HS-27A (cell line): ENCODE results near the gene ANKRD13A.
A peak's percentile ranks its signal among the peaks of the same experiment; 100 is the strongest.
"Not testable (repeated sequence)": the region's sequence is repeated elsewhere in the genome, so short reads cannot be mapped to it uniquely, and the experiment has no call there.

Source experiments
- DNase-seq: peaks from one replicate; pipeline ENCODE4 v3.0.0-alpha.2; 2012; ENCODE audit warnings: low read depth, missing footprints

Gene ANKRD13A

DNA sequence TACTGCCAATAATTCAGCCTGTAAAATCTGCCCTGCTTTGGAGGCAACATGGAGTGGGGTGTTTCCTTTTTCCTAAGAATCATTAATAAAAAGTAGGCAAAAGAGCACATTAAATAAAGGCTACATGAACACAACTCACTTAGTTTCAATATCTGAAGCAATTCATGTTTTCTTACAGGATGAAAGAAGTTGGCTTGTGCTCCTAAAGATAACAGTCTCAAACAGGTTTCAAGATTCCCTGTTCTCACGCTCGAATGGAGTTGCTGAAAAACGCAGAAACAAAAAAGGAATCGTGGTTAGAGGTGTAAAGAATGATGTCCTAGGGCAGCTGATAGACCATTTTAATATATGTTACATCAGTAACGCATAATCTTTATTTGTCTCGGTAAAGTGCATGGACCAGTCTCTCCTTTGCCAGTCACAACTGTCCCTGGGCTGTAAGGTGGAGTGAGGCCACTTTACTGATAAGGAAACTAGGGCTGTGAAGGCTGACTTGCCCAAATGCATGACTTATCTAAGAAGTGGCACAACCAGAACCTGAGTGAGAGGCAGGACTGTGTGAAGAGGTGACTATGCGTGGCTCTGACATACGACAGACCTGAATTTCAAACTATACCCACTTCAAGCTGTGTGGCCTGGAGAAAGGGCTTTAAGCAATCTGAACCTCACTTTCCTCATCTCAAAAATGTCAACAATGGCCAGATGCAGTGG is 15.6 kb upstream of the ANKRD13A start:
- no peak for DNase-seq

DNA sequence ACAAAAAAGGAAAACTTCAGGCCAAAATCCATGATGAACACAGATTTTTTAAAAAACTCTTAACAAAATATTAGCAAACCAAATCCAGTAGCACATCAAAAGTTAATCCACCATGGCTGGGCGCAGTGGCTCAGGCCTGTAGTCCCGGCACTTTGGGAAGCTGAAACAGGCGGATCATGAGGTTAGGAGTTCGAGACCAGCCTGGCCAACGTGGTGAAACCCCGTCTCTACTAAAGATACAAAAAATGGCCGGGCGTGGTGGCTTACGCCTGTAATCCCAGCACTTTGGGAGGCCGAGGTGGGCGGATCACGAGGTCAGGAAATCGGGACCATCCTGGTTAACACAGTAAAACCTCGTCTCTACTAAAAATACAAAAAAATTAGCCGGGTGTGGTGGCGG is 13.0 kb upstream of the ANKRD13A start:
- not testable (repeated sequence) for DNase-seq

DNA sequence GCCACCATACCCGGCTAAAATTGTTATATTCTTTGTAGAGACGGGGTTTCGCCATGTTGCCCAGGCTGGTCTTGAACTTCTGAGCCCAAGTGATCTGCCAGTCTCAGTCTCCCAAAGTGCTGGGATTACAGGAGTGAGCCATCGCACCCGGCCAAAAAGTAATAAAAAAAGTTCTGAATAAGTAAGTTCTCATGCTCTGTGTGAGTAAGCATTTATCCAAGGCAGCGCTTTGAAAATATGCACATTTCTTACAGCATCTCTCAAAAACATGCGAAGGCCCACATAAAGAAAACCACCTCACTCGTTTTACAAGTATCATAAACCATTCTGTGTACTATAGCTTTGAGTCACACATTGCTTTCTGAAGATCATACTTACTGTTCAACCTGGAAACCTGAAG is 11.6 kb upstream of the ANKRD13A start:
- DNase-seq, result no peak

DNA sequence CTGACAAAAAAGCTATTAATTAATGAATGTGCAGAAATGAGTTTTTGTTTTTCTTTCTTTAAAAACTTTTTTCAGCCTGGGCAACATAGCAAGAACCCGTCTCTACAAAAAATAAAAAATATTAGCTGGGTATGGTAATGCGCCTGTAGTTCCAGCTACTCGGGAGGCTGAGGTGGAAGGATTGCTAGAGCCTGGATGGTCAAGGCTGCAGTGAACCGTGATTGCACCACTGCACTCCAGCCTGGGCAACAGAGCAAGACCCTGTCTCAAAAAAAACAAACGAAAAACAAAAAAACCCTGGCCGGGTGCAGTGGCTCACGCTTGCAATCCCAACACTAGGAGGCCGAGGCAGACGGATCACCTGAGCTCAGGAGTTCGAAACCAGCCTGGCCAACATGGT is 11.0 kb upstream of the ANKRD13A start:
- no peak for DNase-seq

DNA sequence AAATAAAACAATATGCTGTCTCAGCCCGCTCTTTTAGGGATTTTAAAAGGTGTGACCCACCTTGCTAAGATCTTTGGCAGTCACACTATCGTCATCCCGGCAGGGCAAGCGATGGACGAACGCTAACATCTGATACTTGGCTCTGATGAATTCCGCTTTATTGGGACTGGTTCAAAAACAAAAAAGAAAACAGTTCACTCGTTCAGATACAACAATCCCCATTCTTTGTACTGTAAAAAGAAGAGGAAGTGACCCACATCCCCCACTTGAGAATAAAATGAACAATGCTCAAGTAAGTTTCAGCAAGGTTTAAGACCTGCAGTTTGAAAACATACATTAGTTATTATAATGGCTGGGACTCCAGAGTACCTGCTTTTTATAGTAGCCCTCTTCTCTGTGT is 10.3 kb upstream of the ANKRD13A start:
- DNase-seq, result no peak

DNA sequence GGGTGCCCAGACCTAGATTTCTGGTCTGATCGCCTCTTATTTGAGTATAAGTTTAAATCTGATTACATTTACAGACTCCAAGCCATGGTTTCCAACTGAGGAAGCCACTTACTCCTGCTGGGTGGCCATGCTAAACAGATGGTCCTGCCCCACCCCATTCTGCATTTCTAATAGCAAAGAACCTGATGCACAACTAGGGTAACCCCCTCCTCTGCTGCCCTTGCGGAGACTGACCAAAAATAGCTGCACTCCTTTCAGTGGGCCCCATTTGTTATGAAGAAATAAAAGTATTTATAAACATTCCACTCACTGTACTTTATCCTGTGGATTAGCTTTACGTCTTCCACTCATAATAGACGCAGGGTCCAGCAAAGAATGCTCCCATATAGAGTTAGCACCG is 9.8 kb upstream of the ANKRD13A start:
- no peak for DNase-seq

DNA sequence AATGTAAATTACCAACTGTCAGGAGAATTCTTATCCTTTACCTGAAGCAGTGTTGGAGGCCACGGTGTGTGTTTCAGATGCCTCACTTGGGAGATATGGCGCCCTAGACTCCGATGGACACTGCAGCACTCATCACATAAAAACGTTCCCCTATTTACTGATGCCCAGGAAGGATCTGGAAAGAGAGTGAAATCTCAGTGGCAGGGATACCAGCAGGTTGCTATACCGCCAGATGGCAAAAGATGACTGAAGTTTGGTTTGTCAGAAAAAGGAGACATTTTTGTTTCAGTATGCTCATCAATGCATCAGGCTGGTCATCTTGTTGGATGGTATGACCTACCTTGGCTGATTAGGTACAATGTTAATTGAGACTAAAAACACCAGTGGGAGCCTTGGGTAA is 7.6 kb upstream of the ANKRD13A start:
- no peak for DNase-seq

DNA sequence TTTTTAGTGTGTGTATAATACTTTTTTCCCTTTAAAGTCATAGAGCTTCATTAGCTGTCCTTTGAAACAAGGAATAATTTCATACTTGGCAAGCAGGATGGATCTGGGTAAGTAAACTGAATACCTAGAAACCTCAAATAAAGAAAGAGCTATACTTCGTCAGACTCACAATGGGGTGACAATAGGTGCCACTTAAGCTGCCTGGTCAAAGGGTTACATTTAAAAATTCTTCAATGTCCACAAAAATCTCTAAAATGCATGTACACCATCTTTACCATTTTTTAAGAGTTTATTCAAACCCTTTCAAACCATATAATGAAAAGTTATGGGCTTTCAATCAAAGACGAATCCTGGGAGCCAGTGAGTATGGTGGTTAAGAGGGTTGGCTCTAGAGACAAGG is 6.1 kb upstream of the ANKRD13A start:
- DNase-seq, result no peak

DNA sequence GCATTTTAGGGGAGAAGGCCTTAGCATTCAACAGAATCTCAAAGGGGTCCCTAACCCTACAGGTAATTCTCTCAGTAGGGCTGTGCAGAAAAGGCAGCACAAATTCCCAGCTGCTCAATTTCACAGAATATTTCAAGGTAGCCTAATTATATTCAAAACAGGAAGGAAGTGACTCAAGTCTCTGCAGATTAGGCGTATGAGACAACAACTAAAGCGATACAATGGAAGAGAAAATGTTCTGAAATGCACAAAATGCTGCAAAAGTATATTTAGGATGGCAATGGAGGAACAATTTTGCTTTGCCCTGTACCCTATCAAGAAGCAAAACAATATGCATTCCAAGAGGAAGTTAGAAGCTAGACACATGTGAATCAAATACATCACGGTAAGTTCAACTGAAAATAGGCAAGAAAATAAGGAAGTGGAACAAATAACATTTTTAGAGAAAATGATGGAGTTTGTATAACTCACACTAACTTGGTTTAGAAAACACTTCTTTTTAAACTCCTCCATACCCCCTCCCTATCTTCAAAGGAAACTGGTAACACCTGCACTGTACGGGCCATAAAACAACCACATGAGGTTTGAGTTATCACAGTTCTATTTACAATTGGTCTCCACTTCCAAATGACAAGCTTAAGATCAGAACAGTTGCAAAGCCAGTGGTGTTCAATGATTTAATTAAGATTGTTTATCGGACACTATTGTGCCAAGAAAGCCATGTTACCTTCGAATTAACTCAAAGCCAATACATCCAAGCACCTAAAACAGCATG is 4.6 kb upstream of the ANKRD13A start:
- DNase-seq, result no peak

DNA sequence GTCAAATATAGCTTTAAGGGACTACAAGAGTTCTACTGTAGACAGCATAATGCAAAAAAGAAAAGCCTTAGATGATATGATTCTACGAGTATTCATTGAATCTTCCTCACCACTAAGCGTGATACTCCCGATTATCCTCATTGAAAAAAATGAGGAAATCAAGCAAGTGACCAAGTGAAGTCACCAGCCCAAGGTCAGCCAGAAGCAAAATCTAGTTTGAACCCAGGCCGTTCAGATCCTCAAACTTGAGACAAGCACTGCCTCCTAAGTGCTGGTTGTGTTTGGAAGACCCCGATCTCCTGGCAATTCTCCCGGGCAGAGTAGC is 3.9 kb upstream of the ANKRD13A start:
- no peak for DNase-seq

DNA sequence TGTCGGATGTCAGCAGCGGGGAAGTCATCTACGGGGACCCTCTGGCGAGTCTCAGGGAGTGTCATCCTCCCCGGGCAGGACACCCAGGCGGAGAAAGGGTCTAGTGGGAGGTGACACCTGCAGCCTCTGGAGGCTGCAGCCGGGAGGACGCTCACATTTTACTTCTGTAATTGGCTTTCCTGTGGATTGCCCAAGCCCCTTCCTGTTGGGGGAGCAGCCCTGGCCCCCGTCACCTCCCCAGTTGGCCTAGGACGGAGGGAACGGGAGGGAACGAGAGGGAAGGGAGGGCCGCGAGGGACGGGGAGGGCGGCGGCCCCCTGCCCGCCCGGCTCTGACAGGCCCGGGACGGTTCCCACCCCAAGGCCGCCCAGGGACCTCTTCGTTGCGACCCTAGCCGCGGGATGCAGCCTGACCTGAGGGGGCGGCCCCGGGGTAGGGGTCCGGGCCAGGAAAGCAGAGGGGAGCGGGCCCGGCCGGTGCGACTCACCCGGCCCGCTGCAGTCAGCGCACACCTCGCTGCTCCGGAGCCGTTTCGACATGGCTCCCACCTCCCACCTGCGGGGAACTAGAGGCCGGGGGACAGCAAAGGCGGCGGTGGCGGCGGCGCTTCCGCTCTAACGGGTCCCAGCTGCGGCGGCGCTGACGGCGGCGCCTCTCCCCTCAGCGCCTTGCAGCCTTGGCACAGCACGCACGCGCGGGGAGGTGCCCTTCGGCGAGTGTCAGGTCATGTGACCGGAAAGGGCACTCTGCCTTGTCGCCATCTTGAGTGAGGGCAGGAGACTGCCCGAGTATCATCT is 3.3 kb upstream of the ANKRD13A start, which contains the start of gene GIT2:
GIT2 (minus strand) TSS at position 683 of the 797 bp plus-strand sequence; CDS start at position 539, 144 bp downstream.
- DNase-seq, result peak; percentile 76

DNA sequence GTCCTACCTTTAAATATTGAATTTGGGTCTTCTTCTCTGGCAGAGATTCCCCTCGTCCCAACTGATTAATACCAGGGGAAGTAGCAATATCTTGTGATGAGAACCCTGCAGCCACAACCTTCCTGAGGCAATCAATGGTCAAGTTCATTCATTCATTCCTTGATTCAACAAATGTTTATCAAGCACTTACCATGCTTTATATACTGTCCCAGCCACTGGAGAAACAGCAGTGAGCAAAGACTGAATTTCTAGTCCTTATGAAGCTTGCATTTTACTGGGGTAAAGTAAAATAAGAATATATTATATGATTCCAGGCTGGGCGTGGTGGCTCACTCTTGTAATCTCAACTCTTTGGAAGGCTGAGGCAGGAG is 2.8 kb upstream of the ANKRD13A start:
- DNase-seq, result no peak

DNA sequence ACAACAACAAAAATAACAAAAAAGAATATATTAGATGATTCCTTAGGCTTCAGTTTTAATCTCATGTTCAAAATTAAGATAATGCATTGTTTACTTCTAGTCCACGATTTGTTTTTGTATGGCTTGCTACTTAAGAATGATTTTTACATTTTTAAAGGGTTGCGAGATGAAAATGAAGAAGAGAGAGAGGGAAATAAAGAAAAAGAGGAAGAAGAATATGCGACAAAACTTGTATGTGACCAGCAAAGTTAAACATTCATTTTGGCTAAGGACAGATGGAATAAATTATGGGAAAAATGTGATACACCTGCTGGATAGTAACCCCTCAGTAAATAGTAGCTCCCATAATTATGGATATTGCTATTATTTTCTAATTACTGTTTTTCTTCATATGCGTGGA is 1.8 kb upstream of the ANKRD13A start:
- DNase-seq, result no peak

DNA sequence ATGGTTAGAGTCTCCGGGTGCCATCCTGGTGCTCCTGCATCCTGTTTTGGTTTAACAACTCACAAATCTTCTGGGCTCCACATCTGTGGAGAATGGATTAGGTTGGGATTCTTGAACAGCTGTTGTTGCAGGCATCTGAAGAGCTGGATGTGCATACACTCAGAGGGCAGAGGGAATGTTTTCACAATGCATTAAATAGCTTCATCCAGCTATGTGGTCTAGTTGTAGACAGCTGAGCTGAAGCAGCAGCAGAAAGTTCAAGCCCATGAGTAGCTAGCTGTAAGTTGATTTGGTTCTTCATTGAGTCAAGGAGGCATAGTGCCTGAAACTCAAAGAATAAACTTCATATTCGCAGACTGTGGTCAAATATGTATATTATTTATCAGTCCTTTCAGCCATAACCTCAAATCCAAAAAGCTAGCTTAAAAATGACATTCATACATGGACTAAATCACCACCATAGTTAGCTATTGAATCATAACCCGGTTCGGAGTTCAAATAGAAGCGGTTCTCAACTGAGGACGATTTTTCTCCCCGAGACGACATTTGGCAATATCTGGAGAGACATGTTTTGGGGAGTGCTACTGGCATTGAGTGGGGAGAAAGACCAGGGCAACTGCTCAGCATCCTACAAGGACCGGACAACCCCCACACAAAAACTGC is 858 bp upstream of the ANKRD13A start:
- no peak for DNase-seq

DNA sequence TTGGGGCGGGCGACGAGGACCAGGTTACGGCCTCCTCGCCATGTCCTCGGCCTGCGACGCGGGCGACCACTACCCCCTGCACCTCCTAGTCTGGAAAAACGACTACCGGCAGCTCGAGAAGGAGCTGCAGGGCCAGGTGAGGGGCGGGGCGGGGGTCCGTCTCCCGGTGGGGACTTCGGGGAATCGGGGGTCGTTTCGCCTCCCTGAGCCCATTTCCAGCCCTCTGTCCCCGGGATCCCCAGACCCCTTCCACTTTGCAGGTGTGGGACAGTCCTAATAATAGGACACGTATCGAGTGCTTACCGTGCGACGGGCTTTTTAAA is 380 bp downstream of the ANKRD13A start:
- no peak for DNase-seq

DNA sequence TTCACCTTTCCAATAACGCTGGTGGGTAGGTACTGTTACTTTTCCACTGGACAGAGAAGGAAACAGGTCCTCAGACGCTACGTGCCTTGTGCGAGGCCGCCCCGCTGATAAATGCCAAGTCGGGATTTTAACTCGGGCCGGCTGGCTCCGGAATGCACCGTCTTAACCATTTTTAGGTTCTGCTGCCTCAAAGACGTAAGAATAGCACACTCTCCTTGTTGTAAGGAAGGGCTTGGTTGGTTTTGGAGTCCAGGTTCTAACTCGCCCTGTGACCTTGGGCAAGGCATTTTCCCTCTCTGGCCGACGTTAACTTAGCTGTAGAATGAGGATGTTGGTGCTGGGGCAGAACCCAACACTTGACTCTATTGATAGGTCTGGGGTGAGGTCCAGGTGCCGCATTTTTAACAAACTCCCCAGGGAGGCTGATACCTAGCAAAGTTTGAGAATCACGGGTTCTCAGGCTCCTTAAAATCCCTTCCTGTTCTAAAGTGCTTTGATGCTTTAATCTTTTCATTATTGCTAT is 814 bp downstream of the ANKRD13A start:
- DNase-seq, result no peak

DNA sequence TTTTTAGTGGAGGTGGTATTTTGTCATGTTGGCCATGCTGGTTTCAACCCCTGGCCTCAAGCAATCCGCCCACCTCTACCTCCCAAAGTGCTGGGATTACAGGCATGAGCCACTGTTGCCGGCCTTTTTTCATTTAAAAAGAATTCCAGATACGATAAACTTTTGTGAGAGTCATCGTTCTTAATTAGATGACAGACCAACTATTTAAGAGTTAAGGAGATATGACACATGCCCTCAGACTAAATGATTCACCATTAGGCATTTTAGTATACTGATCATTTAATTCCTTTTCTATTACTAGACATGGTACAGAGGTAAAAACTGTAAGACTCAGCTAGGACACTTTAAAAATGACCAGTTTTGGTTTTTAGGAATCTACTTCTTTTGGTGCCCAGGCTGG is 2.4 kb downstream of the ANKRD13A start:
- no peak for DNase-seq

DNA sequence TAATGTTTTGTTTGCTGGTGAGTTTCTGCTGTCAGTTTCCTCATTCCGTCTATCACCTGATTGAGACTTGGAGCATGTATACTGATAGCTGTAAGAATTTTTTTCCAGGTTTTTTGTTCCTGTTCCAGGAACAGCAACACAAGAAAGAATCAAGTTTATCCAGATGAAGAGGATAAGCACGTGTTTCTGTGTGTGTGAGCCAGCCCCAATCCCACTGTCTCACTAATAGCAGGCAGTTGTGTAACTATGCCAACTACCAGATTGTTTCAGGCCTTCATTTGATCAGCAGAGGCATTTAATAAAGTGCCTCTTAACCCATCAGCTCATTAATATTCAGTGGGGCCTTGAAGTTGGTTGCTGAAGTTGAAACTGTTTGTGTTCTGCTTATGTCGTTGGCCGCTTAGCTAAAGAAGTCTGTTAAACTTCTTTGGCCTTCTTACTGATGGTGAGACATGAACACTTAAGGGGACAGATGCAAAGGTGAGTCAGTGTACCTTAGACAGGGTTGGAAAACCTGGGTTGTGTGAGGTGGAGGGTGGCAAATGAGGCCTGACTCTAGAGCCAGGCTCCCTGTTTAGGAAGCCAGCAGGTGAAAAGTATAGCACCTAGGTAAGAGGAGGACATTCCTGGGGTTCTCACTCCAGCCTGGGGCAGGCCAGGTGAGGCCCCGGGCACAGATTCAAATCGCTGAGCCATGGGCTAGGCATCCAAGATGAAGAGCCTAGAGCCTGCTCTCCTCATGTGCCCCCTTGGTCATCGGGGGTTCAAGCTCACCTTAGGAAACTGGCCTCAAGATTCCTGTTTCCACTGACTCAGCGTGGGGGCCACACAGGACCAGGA is 3.7 kb downstream of the ANKRD13A start:
- no peak for DNase-seq

DNA sequence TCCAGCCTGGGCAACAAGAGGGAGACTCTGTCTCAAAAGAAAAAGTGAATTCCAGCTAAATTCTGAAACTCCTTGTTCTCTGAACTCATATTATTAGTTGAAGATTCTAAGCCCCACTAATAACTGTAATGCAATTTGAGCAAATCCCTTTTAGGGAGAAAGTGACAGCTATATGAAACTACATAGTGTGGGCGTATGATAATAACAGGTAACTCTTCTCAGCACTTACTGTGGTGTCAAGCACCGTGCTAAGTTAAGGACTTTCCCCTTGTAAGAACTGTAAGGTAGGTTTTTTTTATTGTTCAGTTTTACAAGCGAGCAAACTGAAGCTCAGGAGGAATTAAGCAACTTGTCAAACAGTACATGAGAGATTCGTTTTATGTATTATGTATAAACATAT is 5.4 kb downstream of the ANKRD13A start:
- DNase-seq, result no peak

DNA sequence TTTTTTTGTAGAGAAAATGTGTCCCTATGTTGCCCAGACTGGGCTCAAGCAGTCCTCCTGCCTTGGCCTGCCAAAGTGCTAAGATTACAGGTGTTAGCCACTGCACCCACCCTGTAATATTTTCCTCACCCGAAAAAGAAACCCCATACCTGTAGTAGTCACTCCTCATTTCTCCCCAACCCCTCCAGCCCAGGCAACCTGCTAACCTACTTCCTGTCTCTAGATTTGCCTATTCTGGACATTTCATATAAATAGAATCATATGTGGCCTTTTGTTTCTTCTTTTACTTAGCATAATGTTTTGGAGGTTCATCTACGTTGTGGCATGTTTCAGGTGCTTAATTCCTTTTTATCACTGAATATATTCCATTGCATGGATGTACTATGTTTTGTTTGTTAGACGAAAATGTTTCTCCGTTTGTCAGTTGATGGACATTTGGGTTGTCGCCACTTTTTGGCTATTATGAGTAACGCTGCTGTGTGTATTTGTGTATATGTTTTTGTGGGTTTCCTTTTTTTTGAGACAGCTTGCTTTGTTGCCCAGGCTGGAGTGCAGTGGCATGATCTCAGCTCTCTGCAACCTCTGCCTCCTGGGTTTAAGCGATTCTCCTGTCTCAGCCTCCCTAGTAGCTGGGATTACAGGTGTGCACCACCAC is 6.2 kb downstream of the ANKRD13A start:
- no peak for DNase-seq

DNA sequence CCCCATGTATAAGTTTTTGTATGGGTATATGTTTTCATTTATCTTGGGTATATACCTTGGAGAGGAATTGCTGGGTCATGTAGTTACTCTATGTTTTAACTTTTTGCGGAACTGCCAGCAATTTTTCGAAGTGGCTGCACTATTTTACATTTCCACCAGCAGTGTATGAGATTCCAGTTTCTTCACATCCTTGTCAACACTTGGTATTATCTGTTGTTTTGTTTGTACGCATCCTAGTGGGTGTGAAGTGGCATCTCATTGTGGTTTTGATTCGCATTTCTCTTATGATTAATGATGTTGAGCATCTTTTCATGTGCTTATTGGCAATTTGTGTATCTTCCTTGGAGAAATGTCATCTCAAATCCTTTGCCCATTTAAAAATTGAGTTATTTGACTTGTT is 6.9 kb downstream of the ANKRD13A start:
- no peak for DNase-seq
